Duodenal mucosa (tissue), 2 donors: Measurements from ENCODE around the gene MCOLN1.

Source experiments
- H3K27ac ChIP-seq: one replicate; pipeline ENCODE4 v1.7.0; 2013; ENCODE audit warnings: low read depth, low read length
- H3K27me3 ChIP-seq, 2 donors: one replicate each; pipeline ENCODE4 v1.7.0; 2013; ENCODE audit warnings: low read length in 2 of 2, control low read depth in 1 of 2; ENCODE audit not compliant: insufficient read depth in 2 of 2, control insufficient read depth in 1 of 2
- H3K36me3 ChIP-seq, 2 donors: one replicate each; pipeline ENCODE4 v1.7.0; 2013; ENCODE audit warnings: low read length in 2 of 2, control low read depth in 1 of 2; ENCODE audit not compliant: insufficient read depth in 2 of 2, control insufficient read depth in 1 of 2
- H3K4me1 ChIP-seq, 2 donors: one replicate each; pipeline ENCODE4 v1.7.0; 2013; ENCODE audit warnings: low read length in 2 of 2, control low read depth in 1 of 2; ENCODE audit not compliant: insufficient read depth in 2 of 2, control insufficient read depth in 1 of 2
- H3K4me3 ChIP-seq, 2 donors: one replicate each; pipeline ENCODE4 v1.7.0; 2013; ENCODE audit warnings: low read length in 2 of 2, low read depth in 1 of 2
- H3K9ac ChIP-seq, 2 donors: one replicate each; pipeline ENCODE4 v1.7.0; 2013; ENCODE audit warnings: low read length in 2 of 2, low read depth in 1 of 2
- H3K9me3 ChIP-seq, 2 donors: one replicate each; pipeline ENCODE4 v1.7.0; 2013; ENCODE audit warnings: low read length in 2 of 2, control low read depth in 1 of 2; ENCODE audit not compliant: control insufficient read depth in 1 of 2

The MCOLN1 gene

GRCh38 chr19:7500811-7501450, 21.5 kb upstream of the MCOLN1 start:
- Histone ChIP-seq H3K36me3 (no peaks in the 10 kb centered on the region), H3K4me1 (peaks cover 9 to 12% of the 10 kb centered on the region in 2 donors), H3K9ac (peak overlapping the region in 1 of 2 donors; percentile 18), H3K27ac (no peak overlapping the region), H3K4me3 (peak overlapping the region; percentile 36 to 61), H3K27me3 (no peaks in the 10 kb centered on the region), H3K9me3 (no peaks in the 10 kb centered on the region)

GRCh38 chr19:7502552-7502951, 19.9 kb upstream of the MCOLN1 start:
- Histone ChIP-seq H3K27me3 (no peaks in the 10 kb centered on the region), H3K27ac (no peak overlapping the region), H3K4me1 (peaks cover 9 to 12% of the 10 kb centered on the region in 2 donors), H3K36me3 (no peaks in the 10 kb centered on the region), H3K4me3 (no peak overlapping the region), H3K9me3 (no peaks in the 10 kb centered on the region), H3K9ac (no peak overlapping the region)

GRCh38 chr19:7504684-7505083, 17.7 kb upstream of the MCOLN1 start:
- no peaks in the 10 kb centered on the region for H3K9me3 ChIP-seq
- H3K27me3 ChIP-seq: no peaks in the 10 kb centered on the region
- H3K4me3 ChIP-seq: no peak overlapping the region
- no peaks in the 10 kb centered on the region for H3K36me3 ChIP-seq
- H3K9ac ChIP-seq: no peak overlapping the region
- no peak overlapping the region for H3K27ac ChIP-seq
- peaks cover 9 to 17% of the 10 kb centered on the region in 2 donors for H3K4me1 ChIP-seq

- Histone ChIP-seq H3K9me3 (no peaks in the 10 kb centered on the region), H3K4me3 (peak overlapping the region; percentile 59 to 66), H3K27me3 (no peaks in the 10 kb centered on the region), H3K27ac (no peak overlapping the region), H3K4me1 (peaks cover 9 to 17% of the 10 kb centered on the region in 2 donors), H3K9ac (peak overlapping the region; percentile 47 to 51), H3K36me3 (no peaks in the 10 kb centered on the region)
These were observed 17.1 kb upstream of the MCOLN1 start for GRCh38 chr19:7505288-7505681.

GRCh38 chr19:7505682-7506384, 16.6 kb upstream of the MCOLN1 start:
- Histone ChIP-seq H3K9ac (peak overlapping the region; percentile 47 to 51), H3K27ac (peak overlapping the region; percentile 20)

GRCh38 chr19:7506385-7507328, 15.8 kb upstream of the MCOLN1 start:
- H3K36me3 ChIP-seq: no peaks in the 10 kb centered on the region
- H3K9me3 ChIP-seq: no peaks in the 10 kb centered on the region
- H3K4me3 ChIP-seq: no peak overlapping the region
- H3K27me3 ChIP-seq: no peaks in the 10 kb centered on the region
- no peak overlapping the region for H3K27ac ChIP-seq
- no peak overlapping the region for H3K9ac ChIP-seq
- peaks cover 9 to 14% of the 10 kb centered on the region in 2 donors for H3K4me1 ChIP-seq

More at GRCh38 chr19:7505682-7506384, 16.6 kb upstream of the MCOLN1 start:
- Histone ChIP-seq H3K4me1 (peaks cover 9 to 14% of the 10 kb centered on the region in 2 donors), H3K27me3 (no peaks in the 10 kb centered on the region), H3K9me3 (no peaks in the 10 kb centered on the region), H3K36me3 (no peaks in the 10 kb centered on the region), H3K4me3 (peak overlapping the region; percentile 59 to 66)

GRCh38 chr19:7507884-7508283, 14.5 kb upstream of the MCOLN1 start:
- no peak overlapping the region for H3K9ac ChIP-seq

GRCh38 chr19:7509625-7510024, 12.8 kb upstream of the MCOLN1 start:
- Histone ChIP-seq H3K36me3 (no peaks in the 10 kb centered on the region), H3K27ac (no peak overlapping the region), H3K4me1 (peaks cover 9 to 14% of the 10 kb centered on the region in 2 donors), H3K4me3 (no peak overlapping the region), H3K9me3 (no peaks in the 10 kb centered on the region), H3K27me3 (no peaks in the 10 kb centered on the region), H3K9ac (no peak overlapping the region)

More at GRCh38 chr19:7507884-7508283, 14.5 kb upstream of the MCOLN1 start:
- H3K36me3 ChIP-seq: no peaks in the 10 kb centered on the region
- H3K4me1 ChIP-seq: peaks cover 9 to 14% of the 10 kb centered on the region in 2 donors
- H3K9me3 ChIP-seq: no peaks in the 10 kb centered on the region
- H3K27ac ChIP-seq: no peak overlapping the region
- H3K27me3 ChIP-seq: no peaks in the 10 kb centered on the region
- no peak overlapping the region for H3K4me3 ChIP-seq

GRCh38 chr19:7512400-7512851, 10.0 kb upstream of the MCOLN1 start:
- no peaks in the 10 kb centered on the region for H3K27me3 ChIP-seq
- no peaks in the 10 kb centered on the region for H3K9me3 ChIP-seq
- H3K27ac ChIP-seq: no peak overlapping the region
- H3K4me1 ChIP-seq: peaks cover 13 to 17% of the 10 kb centered on the region in 2 donors
- no peaks in the 10 kb centered on the region for H3K36me3 ChIP-seq
- H3K4me3 ChIP-seq: no peak overlapping the region
- H3K9ac ChIP-seq: no peak overlapping the region
